ENCODE results near the gene BCLAF1. TPM values are rescaled to one million over a fixed set of nuclear protein-coding genes. Genes with fewer than 3 reads are reported as not detected.

The BCLAF1 gene
- total RNA-seq, 1 experiment from 2014 or later = 159 TPM

- Histone ChIP-seq H2AFZ (ENCODE audit: low read depth, low read length, poor library complexity, severe bottlenecking) (no peak overlapping the region), H3K27me3 (ENCODE audit: insufficient read depth, low read length) (no peaks in the 10 kb centered on the region), H4K20me1 (ENCODE audit: insufficient read depth) (no peaks in the 10 kb centered on the region), H3K9me3 (ENCODE audit: control insufficient read depth in 1 of 2, insufficient read depth in 1 of 2, low read depth in 1 of 2, low read length in 2 of 2) (no peaks in the 10 kb centered on the region), H3K9me2 (ENCODE audit: insufficient read depth) (no peaks in the 10 kb centered on the region), H3K4me3 (replicated peaks in 1 of 2; ENCODE audit: low read depth in 1 of 2, low read length in 2 of 2) (no peak overlapping the region), H3K4me2 (ENCODE audit: low read length) (no peak overlapping the region), H3K36me3 (ENCODE audit: control insufficient read depth in 1 of 2, insufficient read depth in 2 of 2, low read length in 2 of 2) (no peaks in the 10 kb centered on the region), H3K27ac (ENCODE audit: low read depth, low read length) (no peak overlapping the region), H3K79me2 (ENCODE audit: insufficient read depth, low read length) (no peaks in the 10 kb centered on the region), H3K4me1 (ENCODE audit: control insufficient read depth in 1 of 2, insufficient read depth in 2 of 2, low read length in 2 of 2) (no peaks in the 10 kb centered on the region), H3K9ac (ENCODE audit: low read length) (no peak overlapping the region)
- DNase-seq (ENCODE audit: low read depth, low spot score) (no peak), ATAC-seq (no peak)
- ChIA-PET POLR2A (no interaction called here), CTCF (no interaction called here), RAD21 (ENCODE audit: low non-redundant PET in 1 of 2, low total read pairs in 2 of 2, uncharacterized antibody in 2 of 2, unreplicated experiment in 2 of 2) (no interaction called here)
- intact Hi-C loops (cut with micrococcal nuclease) = no loop called here
- TF ChIP-seq REST (IDR thresholded peaks at IDR 0.05; ENCODE audit: low read depth) = no peak
- TF ChIP-seq POLR2AphosphoS5 (IDR thresholded peaks at IDR 0.05; ENCODE audit: low read depth, low read length) = no peak
- no peak for TF ChIP-seq EGR1 (IDR thresholded peaks at IDR 0.05; ENCODE audit: low read depth)
- TF ChIP-seq CBX3 (IDR thresholded peaks at IDR 0.05; ENCODE audit: low read depth) = no peak
- no peak for TF ChIP-seq ZFX (IDR thresholded peaks at IDR 0.05)
- TF ChIP-seq MAX (IDR thresholded peaks at IDR 0.05) = no peak
- BruUV-seq (replicated peaks) = no TSS peak
Observed at GRCh38 chr6:136323431-136324112, 33.9 kb upstream of the BCLAF1 start.

All from HCT116 (cell line).